Measurements from ENCODE around the gene KCNQ5.
"Not testable (repeated sequence)": the region's sequence is repeated elsewhere in the genome, so short reads cannot be mapped to it uniquely, and the experiment has no call there.

GRCh38 chr6:72978808-72979207 is 356.9 kb downstream of the KCNQ5 start:
- not testable (repeated sequence) for TF ChIP-seq AEBP2 (tag by site-specific recombination; IDR thresholded peaks at IDR 0.05; ENCODE audit: borderline replicate concordance); CTCF (tag by site-specific recombination; IDR thresholded peaks at IDR 0.05); ZNF513 (tag by site-specific recombination; IDR thresholded peaks at IDR 0.05); TCF7L2 (IDR thresholded peaks at IDR 0.05; ENCODE audit: borderline replicate concordance, low read depth, low read length); ZNF792 (tag by site-specific recombination; IDR thresholded peaks at IDR 0.05); SP2 (tag by site-specific recombination; IDR thresholded peaks at IDR 0.05)

Data from HEK293 (cell line).